NB4 (cell line): ENCODE data around the gene ERFL.

Experiments
- DNase-seq: peaks from one replicate; pipeline ENCODE4 v3.0.0; 2010; ENCODE audit warnings: low read depth
- H3K4me3 ChIP-seq: one replicate; pipeline ENCODE4 v1.5.1; 2011; ENCODE audit warnings: mild to moderate bottlenecking, low read depth, low read length, moderate library complexity
- CTCF ChIP-seq: IDR thresholded peaks from one replicate; pipeline ENCODE4 v1.5.1; 2012; ENCODE audit warnings: low read depth, low read length
- MAX ChIP-seq: IDR thresholded peaks from 2 replicates; pipeline ENCODE4 v1.6.1; 2011; ENCODE audit warnings: low read depth, low read length
- MYC ChIP-seq: IDR thresholded peaks from 2 replicates; pipeline ENCODE4 v1.6.1; 2011; ENCODE audit warnings: low read depth, low read length
- POLR2A ChIP-seq: IDR thresholded peaks from 2 replicates; pipeline ENCODE4 v1.6.1; 2011; ENCODE audit warnings: mild to moderate bottlenecking; ENCODE audit not compliant: insufficient read length; ENCODE audit errors: extremely low read depth

Gene ERFL

GRCh38 chr19:41870401-41870873 is 57.8 kb downstream of the ERFL start:
- TF ChIP-seq CTCF (no peak), MAX (no peak), POLR2A (no peak), MYC (no peak)
- H3K4me3 ChIP-seq: no peak overlapping the region
- no peak for DNase-seq

- no peak for TF ChIP-seq POLR2A
- TF ChIP-seq CTCF: no peak
- no peak for TF ChIP-seq MAX
- TF ChIP-seq MYC: no peak
- H3K4me3 ChIP-seq: no peak overlapping the region
- no peak for DNase-seq
These were observed 58.8 kb downstream of the ERFL start for GRCh38 chr19:41869374-41869955.

- DNase-seq: no peak
- TF ChIP-seq MYC (no peak), CTCF (no peak), POLR2A (no peak), MAX (no peak)
- no peak overlapping the region for H3K4me3 ChIP-seq
These were observed 59.3 kb downstream of the ERFL start for GRCh38 chr19:41868989-41869300.

- no peak overlapping the region for H3K4me3 ChIP-seq
- no peak for DNase-seq
- TF ChIP-seq CTCF: no peak
- TF ChIP-seq MAX: no peak
- TF ChIP-seq POLR2A: no peak
- no peak for TF ChIP-seq MYC
These were observed 59.9 kb downstream of the ERFL start for GRCh38 chr19:41868120-41868988.

GRCh38 chr19:41866284-41866683 is 62.0 kb downstream of the ERFL start:
- no peak overlapping the region for H3K4me3 ChIP-seq

More at GRCh38 chr19:41866284-41866683, 62.0 kb downstream of the ERFL start:
- DNase-seq: no peak
- TF ChIP-seq MYC (no peak), MAX (no peak), POLR2A (no peak), CTCF (no peak)
